Endothelial cell of umbilical vein (primary cell): Measurements from ENCODE around the gene UVSSA.

Experiments
- EZH2 ChIP-seq: IDR thresholded peaks from 2 replicates; pipeline ENCODE4 v1.6.1; 2012; ENCODE audit warnings: borderline replicate concordance, low read depth, mild to moderate bottlenecking, moderate library complexity, low read length, inconsistent platforms; ENCODE audit not compliant: severe bottlenecking
- GATA2 ChIP-seq: IDR thresholded peaks from 2 replicates; pipeline ENCODE4 v1.7.0; 2011; ENCODE audit warnings: low read depth, mild to moderate bottlenecking, moderate library complexity, mixed read lengths, low read length; ENCODE audit not compliant: insufficient read length, insufficient read depth
- MYC ChIP-seq: IDR thresholded peaks from one replicate; pipeline ENCODE4 v1.6.1; 2011; ENCODE audit warnings: mild to moderate bottlenecking, low read depth, low read length
- POLR2A ChIP-seq: IDR thresholded peaks from 2 replicates; pipeline ENCODE4 v1.6.1; 2012; ENCODE audit warnings: low read depth, mild to moderate bottlenecking, control low read depth, low read length
- POLR2AphosphoS5 ChIP-seq: IDR thresholded peaks from 2 replicates; pipeline ENCODE4 v1.6.1; 2012; ENCODE audit warnings: low read depth, mild to moderate bottlenecking, control low read depth, low read length, moderate library complexity; ENCODE audit not compliant: insufficient read depth
- TF ChIP-seq, protein P1 (sequence below), 2 donors: IDR thresholded peaks; 1 replicate in 1 of 2; 2 replicates in 1 of 2; pipeline ENCODE4 v1.5.1; 2011; ENCODE audit warnings: low read length in 2 of 2, mild to moderate bottlenecking in 2 of 2, moderate library complexity in 2 of 2, control low read depth in 1 of 2, inconsistent platforms in 1 of 2, low read depth in 1 of 2; ENCODE audit not compliant: insufficient read depth in 1 of 2; ENCODE audit errors: extremely low read depth in 1 of 2

DNA sequence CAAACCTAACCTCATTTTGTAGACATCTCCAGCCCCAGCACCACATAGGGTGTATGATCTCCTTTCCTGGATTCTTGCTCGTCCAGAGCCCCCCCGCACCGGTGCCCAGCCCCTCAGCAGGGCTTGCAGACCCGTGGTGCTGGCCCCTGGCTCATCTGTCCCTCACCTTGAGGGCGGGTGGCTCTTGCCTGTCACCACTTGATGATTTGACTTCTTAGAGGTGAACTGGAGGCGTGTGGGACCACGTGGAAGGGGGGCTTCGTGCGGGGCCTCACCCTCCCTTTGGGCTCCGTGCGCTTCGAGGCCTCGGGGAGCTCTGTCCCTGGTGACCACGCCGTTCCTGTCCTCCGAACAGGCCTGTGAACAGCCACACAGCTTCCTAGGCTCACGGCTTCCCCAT lies 15.5 kb downstream of the UVSSA start:
- TF ChIP-seq, protein P1, sequence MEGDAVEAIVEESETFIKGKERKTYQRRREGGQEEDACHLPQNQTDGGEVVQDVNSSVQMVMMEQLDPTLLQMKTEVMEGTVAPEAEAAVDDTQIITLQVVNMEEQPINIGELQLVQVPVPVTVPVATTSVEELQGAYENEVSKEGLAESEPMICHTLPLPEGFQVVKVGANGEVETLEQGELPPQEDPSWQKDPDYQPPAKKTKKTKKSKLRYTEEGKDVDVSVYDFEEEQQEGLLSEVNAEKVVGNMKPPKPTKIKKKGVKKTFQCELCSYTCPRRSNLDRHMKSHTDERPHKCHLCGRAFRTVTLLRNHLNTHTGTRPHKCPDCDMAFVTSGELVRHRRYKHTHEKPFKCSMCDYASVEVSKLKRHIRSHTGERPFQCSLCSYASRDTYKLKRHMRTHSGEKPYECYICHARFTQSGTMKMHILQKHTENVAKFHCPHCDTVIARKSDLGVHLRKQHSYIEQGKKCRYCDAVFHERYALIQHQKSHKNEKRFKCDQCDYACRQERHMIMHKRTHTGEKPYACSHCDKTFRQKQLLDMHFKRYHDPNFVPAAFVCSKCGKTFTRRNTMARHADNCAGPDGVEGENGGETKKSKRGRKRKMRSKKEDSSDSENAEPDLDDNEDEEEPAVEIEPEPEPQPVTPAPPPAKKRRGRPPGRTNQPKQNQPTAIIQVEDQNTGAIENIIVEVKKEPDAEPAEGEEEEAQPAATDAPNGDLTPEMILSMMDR (IDR thresholded peaks at IDR 0.05; ENCODE audit: extremely low read depth in 1 of 2, insufficient read depth in 1 of 2, low read depth in 1 of 2, low read length in 2 of 2) = no peak
- TF ChIP-seq GATA2 (no peak), POLR2AphosphoS5 (no peak), POLR2A (no peak), EZH2 (no peak), MYC (no peak)
